GM12873 (cell line): Measurements from ENCODE around the gene SNTA1.

Source experiments
- CTCF ChIP-seq: IDR thresholded peaks from 2 replicates; pipeline ENCODE4 v1.5.1; 2012; ENCODE audit warnings: low read depth, mild to moderate bottlenecking, moderate library complexity, low read length, control low read depth; ENCODE audit not compliant: insufficient read depth; ENCODE audit errors: missing control alignments

SNTA1 gene

GRCh38 chr20:33441142-33441955 lies 2.2 kb downstream of the SNTA1 start:
- no peak for TF ChIP-seq CTCF

- TF ChIP-seq CTCF, result no peak
Measured at GRCh38 chr20:33438481-33438880, 5.1 kb downstream of the SNTA1 start.

- TF ChIP-seq CTCF, result no peak
Measured at GRCh38 chr20:33437141-33437911, 6.2 kb downstream of the SNTA1 start.

GRCh38 chr20:33434434-33434833 lies 9.1 kb downstream of the SNTA1 start:
- TF ChIP-seq CTCF, result no peak

- TF ChIP-seq CTCF, result no peak
Measured at GRCh38 chr20:33433465-33434234, 9.9 kb downstream of the SNTA1 start.

DNA sequence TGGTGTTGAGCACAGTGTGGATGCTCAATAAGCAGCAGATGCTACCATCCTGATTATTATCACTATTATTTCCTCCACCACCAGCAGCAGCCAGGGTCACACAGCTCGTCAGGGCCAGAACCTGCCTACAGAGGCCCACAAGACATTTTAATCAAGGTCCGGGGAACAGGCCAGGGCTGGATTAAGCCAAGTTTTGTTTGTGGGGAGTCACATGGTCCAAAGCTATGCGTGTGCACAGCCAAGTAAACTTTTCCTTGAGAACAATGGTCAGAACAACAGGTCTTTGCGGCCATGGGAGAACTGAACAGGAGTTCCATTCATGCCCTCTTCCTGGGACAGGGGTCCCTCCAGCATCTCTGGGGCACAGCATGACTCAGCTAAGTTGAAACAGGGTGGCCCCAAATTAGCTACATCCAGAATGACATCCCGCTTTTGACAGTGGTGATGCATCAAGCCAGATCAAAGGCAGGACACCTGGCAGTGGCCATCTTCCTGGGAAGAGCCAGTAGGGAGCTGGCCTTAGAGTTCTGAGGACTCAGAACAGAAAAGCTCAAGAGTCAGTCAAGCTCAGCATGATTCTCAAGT lies 11.7 kb downstream of the SNTA1 start:
- TF ChIP-seq CTCF, result no peak
